ENCODE measurements around the gene NFIX.

The NFIX gene

DNA sequence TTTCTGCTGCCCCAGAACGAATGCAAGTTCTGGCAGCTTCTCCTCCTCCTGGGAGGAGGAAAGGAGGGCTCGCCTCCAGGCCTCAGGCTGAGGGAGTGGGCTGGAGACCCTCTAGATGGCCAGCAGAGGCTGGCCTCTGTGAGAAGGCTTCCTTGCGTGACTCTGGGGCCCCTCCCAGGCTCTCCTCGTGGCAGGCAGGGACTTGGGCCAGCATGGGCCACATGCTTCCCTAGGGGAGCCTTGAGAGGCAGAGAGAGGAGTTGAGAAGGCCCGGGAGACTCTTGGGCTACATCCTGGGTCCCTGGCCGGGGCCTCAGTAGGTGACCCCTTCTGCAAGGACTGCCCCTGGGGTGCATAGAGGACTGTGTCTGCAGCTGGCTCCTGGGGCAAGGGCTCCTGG, 81.5 kb downstream of the NFIX start:
- DNase-seq (ENCODE audit: low spot score) = no peak

DNA sequence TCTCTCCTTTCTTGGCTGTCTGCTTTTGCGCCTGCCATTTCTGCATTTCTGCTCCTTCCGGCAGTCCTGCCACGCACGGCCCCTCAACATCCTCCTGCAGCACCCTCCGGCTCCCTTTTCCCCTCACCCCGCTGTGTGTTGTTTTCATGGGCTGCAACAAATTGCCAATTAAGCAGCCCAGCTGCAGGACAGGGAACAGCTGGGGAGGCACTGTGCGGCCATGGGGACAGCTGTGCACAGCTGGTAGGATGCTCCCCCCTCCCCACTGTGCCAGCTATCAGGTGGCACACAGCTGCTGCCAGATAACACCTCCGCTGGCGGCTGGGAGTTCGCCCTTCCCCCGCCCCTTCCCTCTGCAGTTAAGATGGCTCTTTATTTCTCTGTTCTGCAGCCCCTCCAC, 82.0 kb downstream of the NFIX start:
- no peak for DNase-seq (ENCODE audit: low spot score)

DNA sequence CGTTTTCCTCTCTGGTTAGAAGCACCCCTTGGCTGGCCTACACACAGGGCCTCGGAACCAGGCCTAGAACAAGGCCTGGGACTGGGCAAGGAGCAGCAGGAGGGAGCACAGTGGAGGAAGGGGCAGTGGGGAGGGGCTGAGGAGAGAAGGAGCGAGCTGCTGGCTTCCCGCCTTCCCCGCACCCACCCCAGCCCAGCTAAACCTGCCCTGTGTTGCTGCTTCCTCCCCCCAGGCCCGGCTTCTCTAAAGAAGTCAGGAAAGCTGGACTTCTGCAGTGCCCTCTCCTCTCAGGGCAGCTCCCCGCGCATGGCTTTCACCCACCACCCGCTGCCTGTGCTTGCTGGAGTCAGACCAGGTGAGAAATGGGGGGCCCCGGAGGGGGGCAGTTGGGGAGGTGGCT, 83.1 kb downstream of the NFIX start:
- no peak for DNase-seq (ENCODE audit: low spot score)

DNA sequence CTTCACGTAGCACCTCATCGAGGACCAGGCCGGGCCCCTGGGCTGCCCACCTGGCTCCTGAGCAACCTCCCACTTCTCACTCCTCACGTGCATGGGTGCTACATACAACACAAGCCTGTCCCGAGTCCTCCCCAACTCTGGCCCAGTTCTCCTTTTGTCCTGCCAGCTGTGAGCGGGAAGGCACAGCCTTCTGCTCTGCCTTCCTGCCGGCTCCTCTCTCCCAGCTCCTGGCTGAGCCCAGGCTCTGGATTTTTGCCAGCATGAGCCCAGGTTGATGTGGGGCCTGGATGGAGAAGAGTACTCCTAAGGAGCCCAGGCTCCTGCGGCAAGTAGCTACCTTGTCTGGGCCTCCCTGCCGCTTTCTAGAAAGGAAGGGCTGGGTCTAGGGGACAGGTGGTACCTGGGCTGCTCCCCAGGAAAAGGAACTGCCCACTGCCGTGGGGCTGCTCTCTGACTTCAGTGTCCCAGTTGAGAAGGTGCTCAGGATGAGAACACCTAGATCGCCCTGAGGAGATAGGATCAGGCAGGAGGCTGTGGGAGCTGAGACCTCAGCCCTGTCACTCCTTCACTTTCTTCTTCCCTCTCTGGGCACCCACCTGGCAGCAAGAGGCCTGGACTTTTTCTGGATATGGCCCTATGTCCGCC, 83.7 kb downstream of the NFIX start:
- DNase-seq (ENCODE audit: low spot score) = no peak

DNA sequence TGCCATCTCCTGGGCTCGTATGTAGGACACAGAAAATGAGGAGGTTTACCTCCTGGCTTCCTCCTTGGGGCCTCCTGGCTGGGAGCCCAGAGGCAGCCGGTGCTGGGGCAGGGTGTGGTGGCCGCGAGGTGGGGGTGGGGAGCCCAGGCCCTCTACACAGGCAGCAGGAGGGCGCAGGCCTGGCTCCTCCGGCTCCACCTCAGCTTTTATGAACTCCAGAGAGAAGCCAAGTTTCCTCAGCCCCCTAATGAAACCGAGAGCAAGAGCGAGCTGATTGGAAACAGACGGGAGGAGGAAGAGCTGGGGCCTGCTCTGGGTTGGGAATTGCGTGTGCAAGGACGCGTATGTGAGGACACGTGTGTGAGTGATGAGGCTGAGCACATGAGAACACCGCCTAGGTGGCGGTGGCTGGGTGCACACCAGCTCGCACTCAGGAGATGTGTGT, 84.3 kb downstream of the NFIX start:
- DNase-seq (ENCODE audit: low spot score) = no peak

DNA sequence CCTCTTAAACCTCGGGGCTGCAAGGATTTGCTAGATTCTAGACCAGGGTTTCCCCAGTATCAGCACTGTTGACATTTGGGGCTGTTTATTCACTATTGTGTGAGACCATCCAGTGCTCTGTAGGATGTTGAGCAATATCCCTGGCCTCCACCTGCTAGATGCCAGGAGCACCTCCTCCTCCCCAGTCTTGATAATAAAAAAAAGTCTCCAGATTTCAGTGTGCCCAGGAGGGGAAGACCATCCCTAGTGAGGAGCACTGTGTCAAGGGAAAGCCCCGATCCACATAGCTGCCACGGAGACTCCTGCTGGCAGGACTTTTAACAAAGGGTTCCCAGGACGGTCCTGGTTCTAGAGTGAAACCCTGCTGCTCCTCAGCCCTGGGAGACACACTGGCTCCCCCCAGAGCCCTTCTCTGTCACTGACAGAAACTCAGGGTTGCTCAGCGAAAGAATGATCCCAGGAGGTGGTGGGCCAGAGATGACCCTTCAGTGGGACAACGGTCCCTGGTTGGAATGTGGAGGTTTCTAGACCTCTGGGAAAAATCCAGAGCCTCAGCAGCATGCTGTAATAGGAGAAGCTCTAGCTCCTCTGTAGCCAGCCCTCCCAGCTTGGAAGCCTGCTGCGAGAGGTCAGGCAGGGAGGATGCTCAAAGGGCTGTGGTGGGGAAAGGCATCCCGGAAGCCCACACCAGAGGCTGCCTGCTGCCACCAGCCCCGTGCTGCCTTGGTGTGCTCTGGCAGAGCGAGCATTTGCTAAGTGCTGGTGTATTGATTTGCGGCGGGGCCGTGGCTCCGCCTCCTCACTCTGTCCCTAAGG, 87.1 kb downstream of the NFIX start:
- DNase-seq (ENCODE audit: low spot score) = no peak

DNA sequence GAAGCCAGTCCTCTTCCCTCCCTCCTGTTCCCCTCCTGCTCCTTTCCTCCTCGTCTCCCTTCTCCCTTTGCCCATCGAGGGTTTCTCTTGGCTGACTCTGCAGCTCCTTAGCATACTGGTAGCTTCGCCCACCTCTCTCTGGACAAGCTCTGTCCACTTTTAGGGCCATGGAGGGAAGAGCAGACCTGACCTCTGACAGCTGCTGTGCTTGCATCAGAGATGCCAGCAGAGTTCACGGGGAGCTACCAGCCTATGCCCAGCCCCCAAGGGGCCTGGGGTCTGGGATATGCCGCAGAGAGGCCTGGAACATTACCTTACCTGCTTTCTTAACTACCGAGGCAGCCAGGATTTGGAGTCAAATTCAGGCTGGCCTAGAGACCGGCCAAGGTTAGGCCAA, 87.7 kb downstream of the NFIX start:
- DNase-seq (ENCODE audit: low spot score) = no peak

DNA sequence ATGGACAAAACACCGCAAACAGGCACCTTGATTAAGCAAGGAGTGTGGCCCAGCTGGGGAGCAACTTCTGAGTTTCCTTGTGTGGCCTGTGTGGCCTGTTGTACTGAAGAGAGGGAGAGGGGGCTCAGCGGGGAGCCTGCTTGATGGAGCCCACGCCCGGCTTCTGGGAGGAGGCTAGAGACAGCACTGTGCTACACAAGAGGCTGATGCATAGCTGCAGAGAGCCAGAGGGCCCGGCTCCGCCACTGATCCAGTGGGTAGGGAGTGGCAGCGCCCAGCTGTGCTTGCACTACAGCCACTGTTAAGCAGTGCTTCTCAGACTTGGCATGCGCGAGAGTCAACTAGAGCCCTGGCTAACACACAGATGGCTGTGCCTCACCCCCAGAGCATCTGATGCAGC, 88.4 kb downstream of the NFIX start:
- DNase-seq (ENCODE audit: low spot score) = no peak

DNA sequence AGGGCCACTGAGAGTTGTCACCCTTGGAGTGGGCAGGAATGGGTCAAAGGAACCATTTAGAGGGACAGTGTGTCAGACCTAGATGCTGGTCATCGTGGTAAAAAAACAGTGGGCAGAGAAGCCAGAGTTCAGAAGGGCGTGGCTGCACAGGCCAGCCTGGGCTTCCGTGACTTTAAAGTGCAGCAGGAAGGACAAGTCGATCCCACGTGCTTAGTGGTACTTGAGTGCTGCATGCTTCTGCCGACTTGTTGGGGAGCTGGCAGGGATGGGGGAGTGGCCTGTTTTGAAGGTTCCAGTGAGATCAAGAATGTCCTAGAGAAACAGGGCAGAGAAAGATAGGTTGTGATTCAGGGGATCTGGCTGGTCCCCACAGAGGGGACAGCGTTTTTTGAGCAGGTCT, 90.4 kb downstream of the NFIX start:
- DNase-seq (ENCODE audit: low spot score) = no peak

DNA sequence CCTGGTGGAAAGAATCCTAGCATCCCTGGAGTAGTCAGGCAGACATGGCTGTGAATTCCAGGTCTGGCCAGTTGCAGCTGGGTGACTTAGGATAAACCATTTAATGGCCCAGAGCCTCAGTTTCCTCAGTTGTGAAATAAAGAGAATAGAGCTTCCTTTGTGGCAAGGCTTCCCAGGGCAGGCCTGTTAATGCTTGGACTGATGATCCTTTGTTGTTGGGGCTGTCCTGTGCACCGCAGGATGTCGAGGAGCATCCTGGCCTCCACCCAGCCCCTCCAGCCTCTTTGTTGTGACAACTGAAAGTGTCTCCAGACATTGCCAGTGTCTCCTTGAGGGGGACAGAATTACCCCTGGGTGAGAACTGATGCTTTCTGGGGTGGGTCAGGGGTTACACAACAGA, 91.1 kb downstream of the NFIX start:
- no peak for DNase-seq (ENCODE audit: low spot score)

DNA sequence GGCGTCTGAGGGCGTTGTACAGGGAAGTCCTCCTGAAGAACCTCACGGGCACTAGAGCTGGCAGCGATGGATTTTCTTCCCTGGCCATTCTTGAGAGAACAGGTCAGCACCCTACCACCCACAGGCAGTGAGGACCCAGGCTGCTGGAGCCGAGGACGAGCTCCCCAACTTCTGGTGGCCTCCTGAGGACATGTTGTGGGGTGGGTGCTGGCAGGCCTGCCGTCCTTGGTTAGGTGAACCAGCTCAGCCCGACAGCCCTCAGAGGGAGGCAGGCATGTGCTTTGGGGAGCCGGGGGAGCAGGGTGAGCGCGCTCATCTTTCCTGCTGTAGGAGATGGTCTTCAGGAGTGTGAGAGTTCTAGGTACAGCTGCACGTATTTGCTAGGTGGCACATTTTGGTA, 92.0 kb downstream of the NFIX start:
- DNase-seq (ENCODE audit: low spot score) = no peak

DNA sequence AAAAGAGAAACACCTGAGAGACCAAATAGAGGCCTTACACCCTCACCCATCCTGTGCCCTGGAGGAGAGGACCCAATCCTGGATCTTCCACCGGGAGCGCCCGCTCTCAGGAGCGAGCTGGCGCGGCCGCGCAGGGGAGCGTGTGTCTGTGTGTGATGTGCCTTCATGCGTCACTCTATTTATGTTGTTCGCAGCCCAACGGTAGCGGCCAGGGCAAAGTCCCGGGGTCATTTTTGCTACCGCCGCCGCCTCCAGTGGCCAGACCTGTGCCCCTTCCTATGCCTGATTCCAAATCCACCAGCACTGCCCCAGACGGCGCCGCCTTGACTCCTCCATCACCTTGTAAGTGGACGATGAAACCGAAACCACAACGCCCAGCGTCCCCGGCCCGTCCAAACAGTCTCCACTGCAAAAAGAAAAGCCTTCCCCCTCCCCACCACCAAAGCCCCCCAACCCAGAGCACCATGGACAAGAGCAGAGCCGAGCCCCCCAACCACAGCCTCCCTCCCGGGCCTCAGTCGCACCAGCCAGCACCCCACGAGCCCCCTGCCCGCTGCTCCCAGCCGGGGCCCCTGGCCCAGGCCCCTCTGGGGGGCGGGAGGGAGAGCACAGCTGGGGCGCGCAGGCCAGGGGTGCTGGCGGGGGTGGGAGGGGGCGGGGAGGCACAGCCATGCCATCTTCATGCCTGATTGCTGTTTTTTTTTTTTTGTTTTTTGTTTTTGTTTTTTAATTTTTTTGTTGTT, 92.7 kb downstream of the NFIX start:
- DNase-seq (ENCODE audit: low spot score) = no peak

DNA sequence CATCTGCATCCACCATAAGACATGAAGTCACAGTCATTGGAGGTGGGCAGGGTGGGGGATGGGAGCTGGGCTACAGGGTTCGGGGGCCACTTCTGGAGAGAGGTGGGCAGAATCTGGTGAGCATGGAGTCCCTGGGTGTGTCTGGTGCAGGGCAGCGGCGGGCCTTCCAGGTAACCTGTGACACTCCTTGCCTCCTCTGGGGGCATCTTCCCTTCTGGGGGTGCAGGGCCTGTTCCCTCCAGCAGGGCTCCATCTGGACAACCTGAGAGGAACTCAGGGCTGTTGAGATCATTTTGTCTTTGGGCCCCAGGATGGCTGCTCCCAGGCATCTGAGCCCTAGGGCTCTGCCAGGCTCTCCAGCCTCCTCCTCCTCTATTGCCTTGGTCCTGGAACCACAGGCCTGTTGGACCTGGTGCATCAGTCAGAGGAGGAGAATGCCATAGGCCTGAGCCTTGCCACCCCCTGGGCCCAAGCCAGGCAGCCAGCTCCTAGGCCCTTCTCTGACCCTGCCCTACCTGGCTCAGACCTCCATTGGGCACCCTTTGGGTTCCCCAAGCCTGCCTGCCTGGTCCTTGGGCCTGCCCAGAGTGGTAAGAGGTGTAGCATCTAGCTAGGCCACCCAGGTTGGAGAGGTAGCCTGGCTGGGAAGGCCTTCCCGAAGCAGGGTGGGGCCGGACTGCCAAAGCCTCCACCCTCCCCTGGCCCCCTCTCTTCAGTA, 94.0 kb downstream of the NFIX start:
- DNase-seq (ENCODE audit: low spot score) = no peak

DNA sequence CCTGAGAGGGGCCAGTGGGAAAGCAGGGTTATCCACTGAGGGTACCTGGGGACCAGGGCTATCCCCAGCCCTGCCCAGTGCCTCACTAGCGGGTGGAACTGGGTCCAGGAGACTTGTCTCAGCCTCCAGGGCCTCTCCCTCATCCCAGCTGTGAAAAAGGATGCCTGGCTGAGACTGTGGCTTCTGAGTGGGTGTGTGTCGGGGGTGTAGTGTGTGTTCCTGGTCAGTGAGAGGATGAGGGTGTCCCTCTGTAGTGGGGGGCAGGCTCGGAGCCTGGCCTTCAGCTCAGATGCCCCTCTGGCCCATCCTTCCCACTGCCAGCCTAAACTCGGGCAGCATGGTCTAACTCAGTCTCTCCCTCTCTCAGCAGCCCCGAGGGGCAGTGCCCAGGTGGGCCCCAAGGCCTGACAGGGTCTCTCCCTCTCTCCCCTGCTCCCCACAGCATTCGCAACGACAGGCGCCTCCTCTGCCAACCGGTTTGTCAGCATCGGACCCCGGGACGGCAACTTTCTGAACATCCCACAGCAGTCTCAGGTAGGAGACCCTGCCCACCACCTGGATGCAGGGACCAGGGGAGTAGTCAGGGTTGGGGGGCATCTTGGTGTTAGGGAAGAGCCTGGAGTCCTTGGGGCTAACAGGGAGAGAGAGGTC, 94.7 kb downstream of the NFIX start:
- no peak for DNase-seq (ENCODE audit: low spot score)

DNA sequence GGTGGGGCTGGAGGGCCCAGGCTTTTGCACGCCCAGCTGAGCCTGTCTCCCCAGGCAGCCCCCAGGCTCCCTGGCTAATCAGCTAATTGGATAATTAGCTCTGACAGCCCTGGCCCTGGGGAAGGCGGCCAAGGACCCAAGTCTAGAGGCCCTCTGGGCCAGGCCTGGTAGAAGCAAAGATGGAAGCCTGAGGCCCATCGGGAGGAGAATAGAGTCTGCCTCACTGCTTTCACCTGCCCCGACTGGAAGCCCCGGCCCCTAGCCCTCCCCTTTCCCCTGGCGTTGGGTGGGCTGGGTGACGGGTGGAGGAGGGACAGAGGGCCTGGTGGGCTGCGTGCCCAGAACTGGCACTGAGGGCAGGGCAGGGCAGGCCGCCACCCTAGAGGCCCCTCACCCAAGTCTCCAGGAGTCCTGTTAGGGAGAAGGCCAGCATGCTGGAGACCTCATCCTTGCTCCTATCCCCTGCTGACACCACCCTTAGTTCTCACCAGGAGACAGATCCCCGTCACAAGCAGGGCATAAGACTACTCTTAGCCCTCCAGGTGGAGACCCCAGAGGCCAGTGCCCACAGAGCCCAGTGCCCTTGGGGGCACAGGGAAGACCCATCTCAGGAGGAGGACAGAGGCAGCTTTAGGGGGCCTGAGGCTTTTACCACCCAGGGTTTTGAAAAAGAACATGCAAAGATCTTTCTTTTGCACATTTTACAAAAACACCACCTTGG, 95.4 kb downstream of the NFIX start:
- no peak for DNase-seq (ENCODE audit: low spot score)

DNA sequence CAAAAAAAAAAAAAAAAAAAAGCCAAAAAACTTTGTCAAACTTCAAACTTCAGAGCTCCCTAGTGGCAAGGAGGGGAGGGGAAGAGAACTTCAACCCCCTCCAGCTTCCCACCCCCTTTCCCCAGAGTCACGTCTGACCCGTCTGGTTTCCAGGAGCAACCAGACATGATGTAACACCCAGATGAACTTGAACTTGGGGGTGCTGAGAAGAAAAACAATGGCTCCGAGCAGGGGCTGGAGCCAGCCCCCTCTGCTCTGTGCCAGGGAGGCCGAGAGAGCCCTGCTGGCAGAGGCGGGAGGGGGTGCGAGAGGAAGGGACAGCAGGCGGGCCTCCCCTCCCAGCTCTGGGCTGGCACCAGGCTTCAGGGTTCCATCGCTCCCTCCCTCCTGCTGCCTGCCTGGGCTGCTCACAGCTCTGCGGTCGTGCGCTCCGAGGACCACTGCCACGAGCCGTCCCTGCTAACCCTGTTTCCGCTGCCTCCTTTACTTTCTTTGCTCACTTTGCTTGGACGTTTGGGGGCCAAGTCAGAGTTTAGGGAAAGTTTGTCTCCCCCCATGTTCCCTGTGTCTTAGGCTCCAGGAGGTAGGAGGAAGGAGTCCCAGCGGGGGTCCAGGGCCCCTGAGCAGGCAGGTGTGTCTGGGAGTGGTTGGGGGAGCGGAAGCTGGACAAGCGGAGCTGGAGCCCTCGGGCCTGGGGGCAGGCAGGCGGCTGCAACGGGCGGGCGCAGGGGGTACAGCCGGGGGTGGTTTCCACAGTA, 96.3 kb downstream of the NFIX start:
- DNase-seq (ENCODE audit: low spot score) = no peak

DNA sequence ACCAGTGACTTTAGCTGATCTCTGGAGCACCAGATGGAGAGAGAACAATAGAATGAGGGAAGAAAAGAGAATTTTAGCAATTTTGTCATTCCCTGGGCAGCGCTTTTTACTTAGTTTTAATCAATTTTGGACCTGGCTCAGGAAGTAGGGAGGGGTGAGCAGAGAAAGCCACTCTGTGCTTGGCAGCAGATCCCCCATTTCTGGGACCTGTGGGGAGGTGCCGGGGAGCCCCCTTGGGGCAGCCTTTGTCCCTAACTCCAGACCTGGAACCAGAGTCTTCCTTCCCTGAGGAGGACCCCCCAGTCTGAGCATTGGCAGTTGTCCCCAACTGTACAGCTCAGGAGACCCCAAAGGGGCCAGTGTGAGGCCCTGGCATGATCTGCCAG, 96.9 kb downstream of the NFIX start:
- DNase-seq (ENCODE audit: low spot score) = no peak

DNA sequence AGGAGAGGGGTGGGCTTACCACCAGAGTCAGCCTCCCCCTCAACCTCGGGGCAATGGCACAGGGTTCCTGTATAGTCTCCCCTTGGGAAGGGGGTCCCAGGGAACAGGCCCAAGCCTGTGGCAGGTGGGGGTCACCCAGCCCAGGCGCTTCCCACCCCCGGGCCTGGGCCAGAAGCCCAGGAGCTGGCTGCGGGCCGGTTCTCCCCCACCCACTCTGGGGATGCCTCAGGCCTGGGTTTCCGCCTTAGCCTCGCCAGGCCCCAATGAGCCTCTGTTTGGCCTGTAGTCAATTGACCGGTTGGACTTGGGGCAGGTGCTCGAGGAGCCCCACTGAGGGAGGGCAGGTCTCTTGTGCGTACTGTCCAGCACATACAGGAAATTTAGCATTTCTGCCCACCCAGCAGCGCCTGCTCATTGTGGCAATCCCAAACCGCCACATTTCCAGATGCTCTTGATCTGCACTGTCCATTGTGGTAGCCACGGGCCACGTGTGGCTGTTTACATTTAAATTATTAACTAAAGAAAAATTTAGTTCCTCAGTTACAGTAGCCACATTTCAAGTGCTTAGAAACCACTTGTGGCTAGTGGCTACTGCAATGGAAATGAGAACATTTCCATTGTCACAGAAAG, 97.4 kb downstream of the NFIX start:
- DNase-seq (ENCODE audit: low spot score) = no peak

DNA sequence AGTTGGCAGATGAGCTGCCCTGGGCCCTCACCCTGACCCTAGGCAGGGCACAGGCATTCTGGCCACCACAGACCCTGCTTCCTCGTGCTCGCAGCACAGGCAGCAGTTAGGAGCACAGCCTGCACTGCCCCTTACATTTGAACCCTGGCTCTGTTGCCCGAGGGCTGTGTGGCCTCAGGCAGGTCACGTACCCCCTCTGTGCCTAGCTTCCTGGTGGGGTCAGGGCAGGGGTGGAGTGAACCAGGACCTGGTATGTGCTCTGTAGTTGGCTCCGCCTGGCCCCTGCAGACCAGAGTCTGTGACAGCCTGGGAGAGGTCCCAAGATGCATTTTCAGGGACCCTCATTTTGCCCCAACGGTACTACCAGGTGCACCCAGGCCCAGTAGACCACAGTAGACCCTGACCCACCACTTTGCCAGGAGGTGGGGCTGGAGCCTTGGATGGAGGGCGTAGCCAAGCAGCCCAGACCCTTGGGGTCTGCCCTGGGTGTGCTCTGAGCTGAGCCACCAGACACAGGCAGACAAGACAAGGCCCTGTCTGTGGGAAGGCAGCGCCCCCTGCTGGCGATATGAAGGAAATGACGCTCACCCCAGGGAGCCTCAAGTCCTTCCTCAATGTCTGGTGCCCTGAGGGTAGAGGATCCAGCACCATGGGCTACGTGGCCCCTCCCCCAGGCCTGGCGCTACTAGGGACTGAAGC, 98.3 kb downstream of the NFIX start:
- DNase-seq (ENCODE audit: low spot score) = peak; percentile 81

Measured in COLO829 (cell line).